HepG2 (cell line): ENCODE data around the gene PTH1R. TPM values are rescaled to one million over a fixed set of nuclear protein-coding genes. Genes with fewer than 3 reads are reported as not detected.

Experiments
- ARID3A ChIP-seq: IDR thresholded peaks from 2 replicates; pipeline ENCODE4 v1.6.1; 2012; ENCODE audit warnings: low read depth, low read length, improper control_type of control experiment
- BCL6 ChIP-seq: IDR thresholded peaks from 2 replicates; pipeline ENCODE4 v1.6.1; 2016; ENCODE audit warnings: missing genetic modification reagents, missing compliant biosample characterization
- EED ChIP-seq: sonication (generic); formaldehyde crosslinking; IDR thresholded peaks from 2 replicates; pipeline ENCODE4 v1.5.0; 2020; ENCODE audit warnings: mild to moderate bottlenecking, missing genetic modification reagents
- FOXA3 ChIP-seq: IDR thresholded peaks from 2 replicates; pipeline ENCODE4 v1.6.1; 2016; ENCODE audit warnings: missing genetic modification reagents, missing compliant biosample characterization
- FOXP4 ChIP-seq: sonication (generic); formaldehyde crosslinking; IDR thresholded peaks from 2 replicates; pipeline ENCODE4 v1.4.0; 2020; ENCODE audit warnings: missing genetic modification reagents
- HMGXB4 ChIP-seq, 2 experiments: sonication (generic) in 1 of 2; formaldehyde crosslinking in 1 of 2; IDR thresholded peaks; 2 replicates each; pipeline versions ENCODE4 v1.4.0 to v1.6.1; 2018 to 2020; ENCODE audit warnings: missing genetic modification reagents in 2 of 2, borderline replicate concordance in 1 of 2, low read depth in 1 of 2, mild to moderate bottlenecking in 1 of 2, missing biosample characterization in 1 of 2
- KLF6 ChIP-seq: IDR thresholded peaks from 2 replicates; pipeline ENCODE4 v1.8.0; 2016; ENCODE audit warnings: missing biosample characterization, missing genetic modification reagents
- MAZ ChIP-seq, 2 experiments: sonication (generic) in 1 of 2; formaldehyde crosslinking in 1 of 2; IDR thresholded peaks; 2 replicates each; pipeline versions ENCODE4 v1.5.0 to v1.6.1; 2012 to 2020; ENCODE audit warnings: low read depth in 2 of 2, mild to moderate bottlenecking in 2 of 2, borderline replicate concordance in 1 of 2, improper control_type of control experiment in 1 of 2, low read length in 1 of 2, missing genetic modification reagents in 1 of 2, moderate library complexity in 1 of 2
- MLLT10 ChIP-seq: sonication (generic); formaldehyde crosslinking; IDR thresholded peaks from 2 replicates; pipeline ENCODE4 v1.4.0; 2020; ENCODE audit warnings: missing genetic modification reagents
- MYC ChIP-seq: sonication (generic); formaldehyde crosslinking; IDR thresholded peaks from 2 replicates; pipeline ENCODE4 v1.9.0; 2021; ENCODE audit warnings: missing genetic modification reagents, borderline replicate concordance
- NFKBIZ ChIP-seq: IDR thresholded peaks from 2 replicates; pipeline ENCODE4 v1.6.1; 2018; ENCODE audit warnings: missing genetic modification reagents, missing compliant biosample characterization
- NR3C1 ChIP-seq: sonication (generic); formaldehyde crosslinking; IDR thresholded peaks from 2 replicates; pipeline ENCODE4 v1.4.0; 2020; ENCODE audit warnings: missing genetic modification reagents
- TARDBP ChIP-seq: sonication (generic); formaldehyde crosslinking; IDR thresholded peaks from 2 replicates; pipeline ENCODE4 v1.8.0; 2022; ENCODE audit warnings: mild to moderate bottlenecking, missing genetic modification reagents
- TBX2 ChIP-seq: sonication (generic); formaldehyde crosslinking; IDR thresholded peaks from 2 replicates; pipeline ENCODE4 v1.5.0; 2020; ENCODE audit warnings: missing genetic modification reagents, mild to moderate bottlenecking, borderline replicate concordance
- YEATS4 ChIP-seq: sonication (generic); formaldehyde crosslinking; IDR thresholded peaks from 2 replicates; pipeline ENCODE4 v1.4.0; 2020; ENCODE audit warnings: missing genetic modification reagents, borderline replicate concordance
- ZNF121 ChIP-seq: sonication (generic); formaldehyde crosslinking; IDR thresholded peaks from 2 replicates; pipeline ENCODE4 v1.5.0; 2020; ENCODE audit warnings: mild to moderate bottlenecking, missing genetic modification reagents
- ZNF691 ChIP-seq: sonication (generic); formaldehyde crosslinking; IDR thresholded peaks from 2 replicates; pipeline ENCODE4 v1.4.0; 2020; ENCODE audit warnings: missing genetic modification reagents, low read depth, mild to moderate bottlenecking, borderline replicate concordance
- ZNF784 ChIP-seq: sonication (generic); formaldehyde crosslinking; IDR thresholded peaks from 2 replicates; pipeline ENCODE4 v1.5.1; 2020; ENCODE audit warnings: missing genetic modification reagents, mild to moderate bottlenecking, borderline replicate concordance
- ZSCAN5A ChIP-seq: sonication (generic); formaldehyde crosslinking; IDR thresholded peaks from 2 replicates; pipeline ENCODE4 v1.8.0; 2022; ENCODE audit warnings: mild to moderate bottlenecking, missing genetic modification reagents, borderline replicate concordance
- polyA plus RNA-seq, 8 experiments: library from polyadenylated mRNA; depleted of rRNA in 3 of 8; stranded (reverse) in 7 of 8; unstranded in 1 of 8; fragments of >200 nt; fragmentation: Illumina TruSeq in 4 of 8; extraction: Trizol in 4 of 8; gene quantifications; 2 replicates each; pipeline versions ENCODE4 v1.2.1 to v1.2.3, GENCODE V29; 2011 to 2016; ENCODE audit warnings: low read depth in 4 of 8, missing spikeins in 1 of 8, mixed read lengths in 1 of 8; ENCODE audit not compliant: insufficient read depth in 1 of 8
- total RNA-seq, 5 experiments: library from RNA; depleted of rRNA; stranded (reverse); fragments of >200 nt; fragmentation: Illumina TruSeq; extraction: Trizol; gene quantifications; 2 replicates each; pipeline ENCODE4 v1.2.3, GENCODE V29; 2016; ENCODE audit warnings: low read depth in 1 of 5

The PTH1R gene
- total and polyA plus RNA-seq, 2 of the 13 experiments (the other 11 are each of a cell fraction or from before 2014, with no cell fraction given): not detected

- TF ChIP-seq ZNF121 (CRISPR knock-in tag) (no peak), EED (CRISPR knock-in tag) (peak; percentile 80; the same call in 1 of the 2 replicates), KLF6 (CRISPR knock-in tag) (0 out of 2 replicates have a peak, but pooled peaks have one; percentile 21), HMGXB4 (CRISPR knock-in tag; IDR thresholded peaks at IDR 0.05; ENCODE audit: borderline replicate concordance in 1 of 2, low read depth in 1 of 2) (peak; percentile 55 to 61; a peak in 2 of 4 replicates), ZSCAN5A (no peak), FOXA3 (CRISPR knock-in tag) (peak; percentile 77), NFKBIZ (CRISPR knock-in tag) (no peak), MYC (CRISPR knock-in tag) (peak; percentile 52; the same call in 1 of the 2 replicates), TARDBP (CRISPR knock-in tag) (no peak), FOXP4 (no peak), MAZ (IDR thresholded peaks at IDR 0.05; ENCODE audit: borderline replicate concordance, low read depth, low read length) (no peak), MAZ (CRISPR knock-in tag; IDR thresholded peaks at IDR 0.05; ENCODE audit: low read depth) (0 out of 2 replicates have a peak, but pooled peaks have one; percentile 30), ZNF784 (CRISPR knock-in tag) (no peak), YEATS4 (CRISPR knock-in tag) (no peak), MLLT10 (CRISPR knock-in tag) (no peak), NR3C1 (CRISPR knock-in tag) (no peak), ZNF691 (CRISPR knock-in tag) (no peak), TBX2 (CRISPR knock-in tag) (peak; percentile 30; the same call in 1 of the 2 replicates), ARID3A (0 out of 2 replicates have a peak, but pooled peaks have one; percentile 36), BCL6 (CRISPR knock-in tag) (no peak)
Measured at GRCh38 chr3:46909535-46910161, 32.1 kb downstream of the PTH1R start (continued).
